ENCODE data around the gene RAB6B. TPM values are rescaled to one million over a fixed set of nuclear protein-coding genes. Genes with fewer than 3 reads are reported as not detected.

The RAB6B gene
- total and polyA plus RNA-seq, 10 donors, result 1.3 to 20.4 (median 8.5) TPM

- H3K4me3 ChIP-seq, result no peak overlapping the region
- peak; percentile 58 for DNase-seq
- H3K36me3 ChIP-seq, result no peaks in the 10 kb centered on the region
- peaks cover 0 to 37% (median 22%) of the 10 kb centered on the region in 7 donors for H3K27me3 ChIP-seq (replicated peaks in 1 of 7)
- intact Hi-C loops (cut with DNase I; ENCODE audit: low total_unique reads), result no loop called here
- H3K4me1 ChIP-seq, result peaks cover 0 to 46% (median 27%) of the 10 kb centered on the region in 6 donors
- H3K9me3 ChIP-seq, result no peaks in the 10 kb centered on the region
- TF ChIP-seq CTCF (IDR thresholded peaks at IDR 0.05 in 8 of 11, conservative IDR thresholded peaks at IDR 0.05 in 3 of 11) (no peak), POLR2A (IDR thresholded peaks at IDR 0.05) (no peak), POLR2AphosphoS5 (IDR thresholded peaks at IDR 0.05) (no peak)
- H3K27ac ChIP-seq, result no peak overlapping the region
- 81 to 95% (median 85%) methylated on average over 5 of the region's 5 CpGs for WGBS, 5 donors
Measured at GRCh38 chr3:133890972-133891644, 4.6 kb downstream of the RAB6B start.

GRCh38 chr3:133890037-133890436 lies 5.6 kb downstream of the RAB6B start:
- 79 to 89% (median 85%) methylated on average over 2 of the region's 2 CpGs for WGBS, 5 donors
- H3K4me3 ChIP-seq, result no peak overlapping the region
- peaks cover 0 to 35% (median 16%) of the 10 kb centered on the region in 6 donors for H3K4me1 ChIP-seq
- no peaks in the 10 kb centered on the region for H3K9me3 ChIP-seq
- peaks cover 0 to 26% (median 11%) of the 10 kb centered on the region in 7 donors for H3K27me3 ChIP-seq (replicated peaks in 1 of 7)
- DNase-seq, result no peak
- H3K36me3 ChIP-seq, result no peaks in the 10 kb centered on the region
- no peak overlapping the region for H3K27ac ChIP-seq
- intact Hi-C loops (cut with DNase I; ENCODE audit: low total_unique reads), result no loop called here
- no peak for TF ChIP-seq POLR2AphosphoS5 (IDR thresholded peaks at IDR 0.05)
- no peak for TF ChIP-seq POLR2A (IDR thresholded peaks at IDR 0.05)
- no peak for TF ChIP-seq CTCF (IDR thresholded peaks at IDR 0.05 in 8 of 11, conservative IDR thresholded peaks at IDR 0.05 in 3 of 11)

GRCh38 chr3:133888726-133889340 lies 6.8 kb downstream of the RAB6B start:
- peak overlapping the region in 2 of 8 donors; percentile 18 to 22 for H3K27ac ChIP-seq
- no peak overlapping the region for H3K4me3 ChIP-seq
- H3K27me3 ChIP-seq (replicated peaks in 1 of 7), result peaks cover 0 to 14% (median 0%) of the 10 kb centered on the region in 7 donors
- DNase-seq, result no peak
- H3K4me1 ChIP-seq, result peaks cover 0 to 23% (median 7%) of the 10 kb centered on the region in 6 donors
- H3K9me3 ChIP-seq, result no peaks in the 10 kb centered on the region
- TF ChIP-seq POLR2AphosphoS5 (IDR thresholded peaks at IDR 0.05) (no peak), CTCF (IDR thresholded peaks at IDR 0.05 in 8 of 11, conservative IDR thresholded peaks at IDR 0.05 in 3 of 11) (no peak), POLR2A (IDR thresholded peaks at IDR 0.05) (no peak)
- 89 to 97% (median 94%) methylated on average over 9 of the region's 9 CpGs for WGBS, 5 donors
- no peaks in the 10 kb centered on the region for H3K36me3 ChIP-seq
- intact Hi-C loops (cut with DNase I; ENCODE audit: low total_unique reads), result no loop called here
